Stimulated activated CD8-positive, alpha-beta memory T cell treated with anti-CD3 and anti-CD28 coated beads, Interleukin-4, amount 100 ng/mL, for 48 hours (primary cell): ENCODE data around the gene SPR.
"Not testable (repeated sequence)": the region's sequence is repeated elsewhere in the genome, so short reads cannot be mapped to it uniquely, and the experiment has no call there.

ENCODE experiments used
- DNase-seq: peaks from one replicate; pipeline ENCODE4 v3.0.0-alpha.2; 2020

Gene SPR

DNA sequence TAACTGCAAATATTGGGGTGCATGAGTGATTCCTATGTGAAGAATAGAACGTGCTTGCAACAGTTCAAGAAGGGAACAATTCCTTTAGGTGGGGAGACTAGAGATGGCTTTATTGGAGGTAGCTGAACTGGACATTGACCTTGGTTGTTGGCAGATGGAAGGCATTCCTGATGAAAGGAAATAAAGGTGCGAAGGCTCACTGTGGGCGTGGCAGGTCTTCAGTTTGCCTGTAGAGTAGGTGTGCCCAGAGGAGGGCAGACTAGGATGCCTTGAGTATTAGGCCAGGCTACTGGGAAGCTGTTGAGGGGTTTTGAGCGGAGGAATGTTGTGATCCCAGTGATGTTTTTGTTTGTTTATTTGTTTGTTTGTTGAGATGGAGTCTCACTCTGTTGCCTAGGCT, 2.8 kb downstream of the SPR start:
- no peak for DNase-seq

DNA sequence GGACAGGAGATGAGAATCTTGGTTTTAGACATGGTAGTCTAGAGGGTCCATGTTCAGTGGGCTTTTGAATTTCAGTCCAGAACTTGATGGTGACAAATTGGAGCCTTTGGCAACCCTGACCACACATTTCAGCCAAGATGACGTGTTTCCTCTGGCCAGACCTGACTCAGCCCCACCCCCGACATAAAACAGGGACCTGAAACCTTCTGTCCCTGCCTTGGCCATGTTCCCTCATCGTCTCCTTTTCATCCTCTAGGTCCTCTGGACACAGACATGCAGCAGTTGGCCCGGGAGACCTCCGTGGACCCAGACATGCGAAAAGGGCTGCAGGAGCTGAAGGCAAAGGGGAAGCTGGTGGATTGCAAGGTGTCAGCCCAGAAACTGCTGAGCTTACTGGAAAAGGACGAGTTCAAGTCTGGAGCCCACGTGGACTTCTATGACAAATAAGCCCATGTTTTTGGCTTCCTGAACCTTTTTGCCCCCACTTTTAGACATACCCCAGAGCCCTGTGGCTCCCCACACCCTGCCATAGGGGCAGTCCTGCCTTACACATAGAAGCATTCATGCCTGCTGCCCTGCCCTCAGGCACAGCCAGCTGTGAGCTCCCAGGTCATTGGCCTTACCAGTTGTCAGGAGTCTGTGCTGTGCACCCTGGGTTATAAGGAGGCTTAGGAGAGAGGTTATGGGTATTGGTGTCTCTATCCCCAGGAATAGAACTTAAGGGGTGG, 4.0 kb downstream of the SPR start:
- no peak for DNase-seq

DNA sequence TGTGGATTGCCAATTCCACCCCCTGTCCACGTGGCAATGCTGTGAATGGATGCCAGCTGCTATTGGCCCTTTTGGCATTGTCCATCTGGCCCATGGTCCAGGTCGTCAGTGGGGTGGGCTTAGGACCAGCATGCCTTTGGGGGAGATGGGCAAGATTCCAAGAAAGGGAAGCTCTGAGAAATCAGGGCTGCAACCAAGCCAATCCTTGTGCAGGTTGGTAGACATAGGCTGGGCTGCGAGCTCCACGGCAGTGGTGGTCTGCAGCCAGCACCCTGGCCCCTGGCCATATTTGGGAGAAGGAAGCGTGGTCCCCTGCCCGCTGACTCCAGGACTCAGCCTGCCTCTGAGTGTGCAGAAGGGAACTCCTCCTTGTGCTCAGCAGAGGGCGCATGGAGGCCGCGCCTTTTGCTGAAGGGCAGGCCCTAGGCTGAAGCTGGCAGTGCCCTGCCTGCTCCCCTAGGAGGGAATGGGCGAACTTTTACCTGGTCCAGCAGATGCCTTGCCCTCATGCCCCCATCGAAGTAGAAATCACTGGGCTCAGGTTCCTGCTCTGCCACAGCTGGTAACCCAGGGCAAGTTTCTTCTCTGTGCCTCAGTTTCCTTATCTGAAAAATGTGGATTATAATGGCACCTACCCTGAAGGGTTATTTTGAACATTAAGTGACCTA, 5.4 kb downstream of the SPR start:
- DNase-seq = peak; percentile 71

DNA sequence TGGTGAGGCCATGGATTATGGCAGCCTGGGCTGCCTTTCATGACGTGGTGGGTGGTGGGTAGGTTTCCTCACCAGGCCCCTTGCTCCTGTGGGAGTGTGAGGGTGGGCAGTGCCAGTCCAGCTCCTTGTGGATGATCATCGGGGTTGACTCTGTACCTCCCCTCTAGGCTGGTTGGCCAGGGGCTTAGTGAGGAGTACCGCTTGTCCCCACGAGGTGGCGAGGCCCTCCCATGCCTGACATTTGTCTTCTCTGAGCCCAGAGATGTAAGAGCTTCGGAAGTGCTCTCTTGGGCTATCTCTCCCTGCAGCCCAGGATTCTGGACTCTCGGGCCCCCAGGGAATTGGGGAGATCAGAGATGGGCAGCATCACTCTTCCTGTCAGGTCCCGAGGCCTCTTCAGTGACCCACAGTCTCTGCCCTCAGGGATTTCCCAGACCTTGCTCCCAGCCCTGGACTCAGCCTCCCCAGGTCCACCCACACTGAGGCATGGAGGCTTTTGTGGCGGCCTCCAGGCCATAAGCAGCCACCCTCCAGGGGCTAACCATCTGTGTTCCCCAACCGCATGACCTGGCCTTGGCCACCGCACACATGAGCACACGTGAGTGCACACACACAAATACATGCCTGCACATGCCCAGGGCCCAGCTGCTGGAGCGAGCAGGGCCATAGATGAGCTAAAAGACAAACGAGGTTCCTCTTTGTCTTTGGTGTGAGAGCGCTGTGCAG, 6.5 kb downstream of the SPR start:
- DNase-seq = peak; percentile 69

DNA sequence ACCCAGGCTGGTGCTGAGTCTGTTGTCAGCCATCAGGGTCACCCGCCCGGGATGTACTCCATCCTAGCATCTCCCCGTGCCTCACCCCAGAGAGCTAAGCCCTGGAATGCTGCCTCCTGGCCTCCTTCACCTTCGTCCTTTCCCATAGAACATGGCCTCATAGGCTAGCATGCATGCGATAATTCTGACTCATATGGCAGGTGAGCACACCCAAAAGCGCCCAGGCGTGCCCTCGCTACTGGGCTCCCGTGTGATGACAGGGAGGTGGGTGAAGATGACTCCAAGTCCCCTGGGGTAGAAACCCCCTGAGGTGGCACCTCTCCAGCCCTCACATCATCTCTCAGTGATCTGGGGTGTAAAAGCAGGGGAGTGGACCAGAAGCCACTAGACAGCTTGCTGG, 7.3 kb downstream of the SPR start:
- no peak for DNase-seq

DNA sequence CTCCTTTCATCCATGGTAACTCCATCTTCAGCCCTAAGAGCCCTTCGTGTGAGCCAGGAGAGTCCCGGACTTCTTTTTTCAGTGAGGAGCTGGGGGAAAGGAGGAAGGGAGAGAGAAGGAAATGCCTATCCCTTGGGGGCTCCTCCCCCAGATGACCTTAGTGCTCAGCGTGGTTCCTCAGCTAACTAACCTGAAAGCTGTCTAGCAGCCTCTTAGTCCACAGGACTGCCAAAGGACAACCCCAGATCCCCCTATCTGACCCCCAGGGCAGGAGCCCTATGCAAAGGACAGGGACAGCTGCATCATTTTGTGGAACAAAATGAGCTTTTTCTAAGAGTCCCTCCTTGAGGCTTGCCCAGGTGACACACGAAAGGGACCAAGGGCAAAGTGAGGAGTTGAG, 7.9 kb downstream of the SPR start:
- DNase-seq = no peak

DNA sequence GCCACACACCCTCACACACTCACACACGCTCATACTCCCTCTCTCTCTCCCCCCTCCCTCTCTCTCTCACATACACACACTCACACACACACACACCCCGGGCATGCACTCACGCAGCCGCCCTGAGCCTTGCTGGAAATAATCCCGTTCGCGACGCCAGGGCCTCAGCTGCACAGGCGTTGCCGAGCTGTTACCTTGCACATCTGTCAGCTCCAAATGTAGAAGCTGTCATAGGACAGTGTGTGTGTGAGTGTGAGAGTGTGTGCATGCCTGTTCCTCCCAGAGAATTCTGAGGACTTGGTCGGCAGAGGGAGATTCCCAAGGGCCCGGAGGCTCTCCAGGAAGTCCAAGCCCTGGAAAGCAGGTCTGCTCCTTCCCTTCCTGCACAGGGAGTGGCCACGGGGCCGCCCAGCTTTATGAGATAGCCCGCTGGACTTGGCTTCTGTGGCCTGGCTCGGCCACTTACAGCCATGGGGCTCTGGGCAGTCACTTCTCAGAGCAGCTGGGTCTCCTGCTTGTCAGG, 8.6 kb downstream of the SPR start:
- DNase-seq = no peak

DNA sequence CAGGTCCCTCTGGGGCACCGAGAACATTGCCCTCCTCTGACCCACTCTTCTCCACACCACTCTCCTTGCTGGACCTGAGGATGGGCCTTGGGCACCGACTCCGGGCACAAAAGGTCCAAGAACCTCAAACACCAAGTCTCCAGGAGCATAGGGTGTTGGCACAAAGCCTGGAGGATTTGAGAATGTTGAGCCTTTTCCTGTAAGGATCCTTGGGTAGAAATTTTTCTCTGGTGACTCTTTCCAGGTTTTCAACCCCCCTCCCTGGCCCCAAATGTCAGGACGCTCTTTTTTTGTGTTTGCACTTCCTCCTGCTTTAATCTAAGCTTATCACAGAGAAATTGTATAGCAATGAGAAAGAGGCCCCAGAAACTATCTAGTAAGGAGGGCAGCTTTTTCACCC, 9.2 kb downstream of the SPR start:
- DNase-seq = no peak

DNA sequence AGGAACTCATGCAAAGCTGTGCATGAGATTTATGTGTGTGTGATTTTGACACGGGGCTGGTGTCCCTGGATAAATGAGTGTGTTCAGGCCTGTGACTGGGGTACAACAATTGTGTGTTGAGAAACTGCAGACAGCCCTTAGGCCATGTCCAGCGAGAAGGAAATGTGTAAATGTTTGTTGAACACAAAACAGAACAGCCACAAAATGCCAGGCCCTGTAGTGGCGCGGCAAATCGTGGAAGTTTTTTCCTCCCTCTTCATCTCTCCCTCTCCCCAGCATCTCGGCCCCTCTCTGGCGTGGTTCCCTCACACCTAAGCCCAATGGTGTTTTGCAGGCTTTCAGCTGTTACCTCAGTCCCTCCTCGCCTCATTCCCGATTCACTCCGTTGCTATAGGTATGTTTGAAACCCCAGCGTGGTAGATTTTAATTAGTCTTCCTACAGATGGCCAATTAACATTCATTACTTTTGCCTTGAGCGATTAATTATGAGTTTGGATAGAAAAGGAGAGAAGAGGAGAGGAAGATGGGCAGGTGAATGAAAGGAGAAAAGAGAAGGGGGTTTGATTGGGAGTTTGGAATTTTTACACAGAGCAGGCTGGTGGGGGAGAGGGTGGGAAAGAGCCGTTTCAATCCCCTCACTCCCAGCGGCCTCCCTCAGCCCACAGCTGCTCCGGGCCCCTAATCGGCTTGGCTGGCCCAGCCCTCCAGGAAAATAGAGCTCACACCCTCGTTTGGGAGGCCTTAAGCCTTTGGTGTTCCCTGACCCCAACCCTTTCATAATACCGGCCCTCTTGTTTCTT, 10.8 kb downstream of the SPR start:
- no peak for DNase-seq

DNA sequence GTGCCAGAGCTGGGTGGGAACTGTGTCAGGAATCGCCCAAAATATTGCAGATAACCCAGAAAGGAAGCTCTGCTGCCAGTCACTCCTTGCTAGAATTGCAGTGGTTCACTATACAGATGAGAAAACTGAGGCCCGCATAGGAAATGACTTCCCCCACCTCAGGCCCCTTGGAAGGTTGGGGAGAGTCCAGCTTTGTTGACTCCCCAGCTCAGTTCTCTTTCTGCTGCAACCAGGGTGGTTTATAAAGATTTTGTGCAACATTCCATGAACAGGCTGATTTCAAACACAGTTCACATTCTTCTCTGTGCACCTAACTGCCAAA, 11.3 kb downstream of the SPR start:
- DNase-seq = no peak

DNA sequence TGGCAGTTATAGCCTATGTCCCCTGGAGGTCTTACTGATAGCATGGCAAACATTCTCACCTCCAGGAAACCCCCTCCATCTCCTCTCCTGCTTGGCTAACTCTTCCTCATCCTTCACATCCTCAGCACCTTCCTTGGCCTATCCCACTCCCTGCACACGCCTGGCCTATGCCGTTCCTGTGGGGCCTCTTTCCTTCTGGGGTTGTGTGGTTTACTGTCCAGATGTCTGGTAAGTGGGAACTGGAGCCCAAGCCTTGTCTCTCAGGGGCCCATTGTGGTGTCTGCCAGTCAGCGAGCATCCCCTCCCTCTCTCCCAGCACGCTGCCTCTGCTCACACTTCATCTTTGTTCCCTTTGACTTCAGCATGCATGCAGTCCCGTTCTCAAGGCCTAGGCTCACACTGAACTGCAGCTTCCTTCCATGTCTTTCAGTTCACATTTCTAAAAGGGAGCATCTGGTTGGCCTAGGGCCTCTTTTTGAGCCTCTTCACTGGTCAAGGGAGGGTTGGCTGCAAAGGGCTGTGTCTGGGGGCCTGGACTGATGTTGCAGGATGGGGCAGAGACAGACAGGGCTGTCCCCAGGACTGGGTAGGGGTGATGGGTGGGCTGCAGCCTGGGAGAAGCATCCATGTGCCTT, 13.1 kb downstream of the SPR start:
- no peak for DNase-seq

DNA sequence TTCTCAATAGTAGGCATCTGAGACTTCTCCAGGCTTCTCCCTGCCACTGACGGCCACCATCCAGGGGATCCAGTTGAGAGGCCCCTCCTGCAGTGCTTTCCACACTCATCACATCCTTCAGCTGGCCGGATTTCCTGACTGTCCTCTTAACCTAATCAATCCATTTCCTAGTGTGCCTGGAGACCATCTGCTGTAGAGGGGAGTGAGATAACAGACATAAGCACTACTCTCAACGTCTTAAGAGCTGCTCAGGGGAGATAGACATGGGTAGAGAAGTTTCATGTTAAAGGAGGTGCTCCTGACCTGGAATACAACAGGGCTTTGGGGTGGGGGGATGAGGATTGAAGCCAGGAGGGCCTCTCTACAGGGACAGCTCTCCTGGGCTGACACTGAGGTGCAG, 14.2 kb downstream of the SPR start:
- no peak for DNase-seq

DNA sequence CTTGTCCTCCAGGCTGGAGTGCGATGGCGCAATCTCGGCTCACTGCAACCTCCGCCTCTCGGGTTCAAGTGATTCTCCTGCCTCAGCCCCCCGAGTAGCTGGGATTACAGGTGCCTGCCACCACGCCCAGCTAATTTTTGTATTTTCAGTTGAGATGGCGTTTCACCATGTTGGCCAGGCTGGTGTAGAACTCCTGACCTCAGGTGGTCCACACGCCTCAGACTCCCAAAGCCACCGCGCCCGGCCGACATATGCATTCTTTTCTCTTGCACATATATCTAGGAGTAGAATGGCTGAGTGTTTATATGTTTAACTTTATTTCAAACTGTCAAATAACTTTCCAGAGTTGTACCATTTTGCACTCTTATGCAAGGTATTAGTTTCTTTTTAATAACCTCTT, 20.2 kb downstream of the SPR start:
- DNase-seq = not testable (repeated sequence)

DNA sequence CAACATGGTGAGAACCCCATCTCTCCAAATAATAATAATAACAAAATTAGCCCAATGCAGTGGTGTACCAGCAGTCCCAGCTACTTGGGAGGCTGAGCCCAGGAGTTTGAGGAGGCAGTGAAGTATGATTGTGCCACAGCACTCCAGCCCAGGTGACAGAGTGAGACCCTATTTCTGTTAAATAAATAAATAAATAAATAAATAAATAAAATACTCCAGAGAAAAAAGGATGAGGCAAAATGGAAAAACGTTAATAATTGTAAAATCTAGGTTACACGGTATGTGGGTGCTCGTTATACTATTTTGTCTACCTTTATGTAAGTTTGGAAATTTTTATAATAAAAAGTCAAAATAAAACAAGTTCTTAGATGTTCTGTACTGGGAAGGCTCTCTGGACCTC, 21.5 kb downstream of the SPR start:
- no peak for DNase-seq

DNA sequence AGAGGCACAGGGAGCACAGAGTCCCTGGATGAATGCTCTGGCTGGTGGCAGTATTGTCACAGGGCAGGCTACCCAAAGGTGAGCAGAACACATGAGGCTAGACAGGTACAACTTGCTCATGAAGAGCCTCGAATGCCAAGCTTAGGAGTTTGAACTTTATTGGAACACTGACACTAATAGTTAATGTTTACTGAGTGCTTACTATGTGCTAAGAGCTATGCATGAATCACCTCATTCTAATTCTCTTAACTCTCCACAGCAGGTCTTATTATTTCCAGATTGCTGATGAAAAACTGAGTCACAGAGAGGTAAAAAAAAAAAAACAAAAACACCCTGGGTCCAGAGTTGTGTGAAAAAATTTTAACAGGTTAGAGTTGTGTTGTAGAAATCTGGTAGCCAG, 24.0 kb downstream of the SPR start:
- no peak for DNase-seq

DNA sequence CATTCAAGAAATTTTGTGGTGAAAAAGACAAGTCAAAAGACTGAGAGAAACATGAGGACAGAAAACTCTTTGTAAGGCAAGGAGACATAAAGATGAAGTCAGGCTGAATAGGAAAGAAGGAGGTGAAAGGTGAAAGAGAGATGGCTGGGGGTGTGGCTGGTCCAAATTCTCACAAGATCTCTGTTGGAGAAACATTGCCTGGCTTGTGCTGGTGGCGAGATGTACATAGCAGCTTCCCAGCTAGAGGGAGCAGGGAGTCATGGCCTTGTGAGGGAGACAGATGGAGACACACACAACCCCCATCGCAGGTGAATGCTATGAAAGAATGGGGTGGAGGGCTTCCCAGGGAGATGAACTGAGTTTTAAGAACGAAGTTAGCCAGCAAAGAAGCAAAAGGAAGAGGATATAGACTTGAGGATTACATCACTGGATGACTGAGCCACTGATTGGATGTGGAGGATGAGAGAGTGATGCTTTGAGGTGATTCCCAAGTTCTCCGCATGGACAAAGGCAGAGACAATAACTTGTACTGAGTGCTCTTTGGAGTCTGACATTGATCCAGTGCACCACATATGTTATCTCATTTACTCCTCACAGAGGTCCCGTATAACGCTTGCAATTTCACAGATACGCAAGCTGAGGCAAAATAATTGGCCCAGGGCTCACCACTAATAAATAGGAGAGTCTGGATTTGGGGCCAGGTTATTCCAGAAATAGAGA, 26.4 kb downstream of the SPR start:
- DNase-seq = no peak

DNA sequence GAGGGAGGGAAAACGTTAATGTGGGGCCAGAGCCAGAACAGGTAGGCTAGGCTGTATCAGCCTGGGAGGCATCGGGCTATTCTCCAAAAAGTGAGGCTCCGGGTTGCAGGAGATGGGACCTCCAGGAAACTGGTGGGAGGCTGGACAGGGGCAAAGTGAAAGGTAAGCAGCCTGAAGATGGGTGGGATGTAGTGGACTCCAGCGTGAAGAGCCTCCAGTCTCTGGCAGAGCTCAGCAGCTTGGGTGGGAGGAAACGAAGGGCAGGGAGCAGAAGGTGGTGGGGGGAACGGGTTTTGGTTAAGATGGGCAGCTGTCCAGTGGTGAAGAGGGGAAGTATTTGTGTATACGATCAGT, 27.0 kb downstream of the SPR start:
- DNase-seq = no peak

DNA sequence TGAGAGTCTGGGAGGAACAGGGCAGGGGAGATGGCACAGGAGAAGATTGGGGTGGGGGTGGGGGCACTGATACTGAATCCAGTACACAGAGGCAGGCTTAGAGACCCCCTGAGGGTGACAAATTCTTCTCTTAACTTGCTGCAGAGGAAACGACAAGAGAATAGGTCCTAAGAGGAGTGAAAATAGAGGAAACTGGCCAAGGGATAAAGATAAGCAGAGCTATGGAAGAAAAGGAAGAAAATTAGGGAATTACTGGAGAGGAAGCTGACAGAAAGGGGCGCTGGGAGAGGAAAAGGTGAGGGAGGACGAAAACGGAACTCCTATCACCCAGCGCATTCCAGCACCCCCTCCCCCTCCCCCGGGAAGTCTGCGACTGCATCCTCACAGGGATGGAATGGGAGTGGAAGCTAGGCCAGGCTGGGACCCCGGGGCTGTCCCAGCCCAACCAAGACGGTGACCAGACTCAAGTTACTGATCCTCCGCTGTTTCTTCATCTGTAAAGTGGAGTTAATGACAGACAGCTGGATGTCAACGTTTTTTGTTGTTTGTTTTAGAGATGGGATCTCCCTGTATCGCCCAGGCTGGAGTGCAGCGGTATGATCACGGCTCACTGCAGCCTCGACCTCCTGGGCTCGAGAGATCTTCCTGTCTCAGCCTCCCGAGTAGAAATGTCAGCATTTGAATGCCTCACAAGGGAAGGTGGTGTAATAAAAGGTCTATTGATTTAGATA, 27.5 kb downstream of the SPR start:
- DNase-seq = no peak

DNA sequence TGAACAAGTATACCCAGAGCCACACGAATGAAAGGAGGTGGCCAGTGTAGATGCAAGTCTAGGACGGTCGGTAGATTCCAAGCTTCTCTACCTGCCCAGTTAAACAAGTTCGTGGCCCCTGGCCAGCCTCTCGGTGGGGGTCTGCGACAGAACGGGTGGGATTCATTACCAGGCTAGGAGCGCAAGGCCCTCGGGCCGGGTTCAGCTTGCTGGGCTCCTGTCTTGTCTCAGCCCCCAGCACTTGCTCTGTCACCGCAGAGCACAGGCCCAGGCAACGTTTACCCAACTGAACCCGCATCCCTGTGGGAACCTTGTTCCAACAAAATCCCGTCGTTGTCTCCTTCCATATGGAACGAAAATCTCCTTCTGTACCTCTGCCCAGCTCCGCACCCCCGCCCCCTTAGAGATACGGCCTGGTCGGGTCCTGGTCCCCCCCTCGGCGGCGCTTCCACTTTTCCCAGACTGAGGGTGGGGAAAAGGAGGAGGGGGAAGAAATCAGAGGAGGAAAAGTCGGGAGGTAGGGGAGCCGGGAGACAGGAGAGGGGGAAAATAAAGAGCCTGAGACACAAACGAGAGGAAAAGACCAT, 28.2 kb downstream of the SPR start:
- no peak for DNase-seq

DNA sequence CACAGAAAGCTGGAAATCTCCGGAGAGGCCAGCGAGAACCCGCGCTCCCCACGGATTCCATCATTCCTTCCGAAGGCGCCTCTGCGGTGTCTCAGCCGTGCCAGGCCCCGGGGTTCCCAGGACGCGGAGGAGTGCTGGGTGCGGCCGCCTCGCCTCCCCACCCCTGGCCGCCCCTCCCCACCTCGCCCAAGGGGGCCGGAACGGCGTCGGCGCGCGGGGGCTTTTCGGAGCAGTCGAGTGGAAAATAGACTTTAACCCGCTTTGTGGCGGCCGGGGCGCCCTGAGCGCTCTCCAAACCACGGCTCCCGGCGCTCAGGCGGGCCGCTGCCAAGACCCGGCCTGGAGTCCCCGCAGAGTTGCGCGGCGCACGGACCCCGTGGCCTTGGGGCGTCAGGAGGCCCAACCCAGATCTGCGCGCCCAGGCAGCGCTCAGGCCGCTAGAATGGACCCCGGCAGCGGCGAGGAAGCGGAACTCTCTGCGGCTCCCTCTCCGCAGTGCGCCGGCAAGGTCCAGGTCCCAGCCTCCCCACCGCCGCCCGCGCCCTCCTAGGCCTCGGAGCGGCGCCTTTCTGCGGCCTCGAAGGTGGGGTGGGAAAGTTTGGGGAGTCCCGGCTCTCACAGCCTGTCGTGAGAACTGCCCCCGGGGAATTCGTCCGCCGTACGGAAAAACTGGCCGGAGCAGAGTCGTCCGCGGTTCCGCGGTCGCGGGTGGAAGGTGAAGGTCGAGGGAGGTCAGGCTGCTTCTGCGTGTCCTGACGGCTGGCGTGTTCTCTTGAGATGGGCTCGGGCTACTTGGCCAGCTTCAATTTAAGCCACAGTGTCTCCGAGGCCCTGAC, 28.9 kb downstream of the SPR start:
- DNase-seq = peak; percentile 60
